UCSD-AML1 (cell line): ENCODE measurements around the gene AKAP5.

ENCODE experiments used
- DNase-seq: peaks from one replicate; lab custom pipeline; 2025; ENCODE audit not compliant: unreplicated experiment; lab: John Stamatoyannopoulos, UW

AKAP5 gene

GRCh38 chr14:64459405-64460136 lies 5.7 kb upstream of the AKAP5 start:
- no peak for DNase-seq

GRCh38 chr14:64461221-64461620 lies 4.1 kb upstream of the AKAP5 start:
- DNase-seq, result no peak

GRCh38 chr14:64463195-64463594 lies 2.1 kb upstream of the AKAP5 start:
- DNase-seq, result no peak

DNA sequence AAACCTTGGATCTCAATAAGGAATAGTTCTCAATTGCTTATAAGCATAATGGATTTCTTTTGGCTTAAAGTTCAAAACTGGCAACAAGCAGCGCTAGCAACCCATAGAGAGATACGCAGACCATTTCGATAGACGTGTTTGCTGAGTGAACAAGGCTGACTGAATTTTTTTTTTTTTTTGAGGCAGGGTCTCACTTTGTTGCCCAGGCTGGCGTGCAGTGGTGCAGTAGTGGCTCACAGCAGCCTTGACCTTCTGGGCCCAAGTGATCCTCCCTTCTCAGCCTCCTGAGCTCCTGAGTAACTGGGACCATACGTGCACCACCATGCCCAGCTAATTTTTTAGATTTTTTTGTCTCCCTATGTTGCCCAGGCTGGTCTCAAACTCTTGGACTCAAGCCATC lies 1.4 kb upstream of the AKAP5 start:
- DNase-seq, result no peak

- DNase-seq, result no peak
Observed at GRCh38 chr14:64464651-64465050, 648 bp upstream of the AKAP5 start.

GRCh38 chr14:64465831-64466554 lies 694 bp downstream of the AKAP5 start:
- no peak for DNase-seq

- no peak for DNase-seq
Observed at GRCh38 chr14:64467101-64467500, 1.8 kb downstream of the AKAP5 start.

DNA sequence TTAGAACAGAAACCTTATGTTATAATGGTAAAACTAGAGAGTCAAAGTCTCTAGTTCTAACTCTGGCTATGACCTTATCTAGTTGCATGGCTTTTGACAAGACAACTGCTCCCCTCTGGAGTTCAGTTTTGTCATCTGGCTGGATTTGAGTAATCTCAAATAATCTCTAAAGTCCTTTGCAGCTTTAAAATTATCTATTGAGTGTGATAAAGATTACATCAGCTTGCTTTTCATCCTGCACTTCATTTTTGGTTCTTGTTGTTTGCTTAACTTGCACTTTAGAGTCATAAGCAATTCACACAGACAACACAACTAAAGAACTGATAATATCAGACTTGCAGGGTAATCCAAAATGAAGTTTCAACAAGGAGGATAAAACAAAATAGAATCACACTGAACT lies 2.3 kb downstream of the AKAP5 start:
- no peak for DNase-seq

- DNase-seq, result no peak
Observed at GRCh38 chr14:64468451-64468850, 3.2 kb downstream of the AKAP5 start.

GRCh38 chr14:64474041-64474440 lies 8.7 kb downstream of the AKAP5 start:
- no peak for DNase-seq

- DNase-seq, result no peak
Observed at GRCh38 chr14:64474698-64475097, 9.4 kb downstream of the AKAP5 start.

- DNase-seq, result no peak
Observed at GRCh38 chr14:64475585-64476273, 10.4 kb downstream of the AKAP5 start.

DNA sequence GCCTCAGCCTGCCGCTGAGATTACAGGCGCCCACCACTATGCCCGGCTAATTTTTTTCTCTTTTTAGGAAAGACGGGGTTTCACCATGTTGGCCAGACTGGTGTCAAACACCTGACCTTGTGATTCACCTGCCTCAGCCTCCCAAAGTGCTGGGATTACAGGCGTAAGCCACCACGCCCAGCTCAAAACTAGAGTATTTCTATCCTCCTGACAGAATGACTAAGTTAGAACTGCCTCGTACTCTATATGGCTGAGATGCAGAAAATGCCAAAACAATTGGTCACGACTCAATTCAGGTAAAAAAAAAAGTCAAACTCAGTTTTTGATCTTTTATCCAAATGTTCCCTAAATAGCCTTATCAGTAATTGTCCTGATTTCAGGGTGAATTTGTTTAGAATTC lies 11.1 kb downstream of the AKAP5 start:
- no peak for DNase-seq

DNA sequence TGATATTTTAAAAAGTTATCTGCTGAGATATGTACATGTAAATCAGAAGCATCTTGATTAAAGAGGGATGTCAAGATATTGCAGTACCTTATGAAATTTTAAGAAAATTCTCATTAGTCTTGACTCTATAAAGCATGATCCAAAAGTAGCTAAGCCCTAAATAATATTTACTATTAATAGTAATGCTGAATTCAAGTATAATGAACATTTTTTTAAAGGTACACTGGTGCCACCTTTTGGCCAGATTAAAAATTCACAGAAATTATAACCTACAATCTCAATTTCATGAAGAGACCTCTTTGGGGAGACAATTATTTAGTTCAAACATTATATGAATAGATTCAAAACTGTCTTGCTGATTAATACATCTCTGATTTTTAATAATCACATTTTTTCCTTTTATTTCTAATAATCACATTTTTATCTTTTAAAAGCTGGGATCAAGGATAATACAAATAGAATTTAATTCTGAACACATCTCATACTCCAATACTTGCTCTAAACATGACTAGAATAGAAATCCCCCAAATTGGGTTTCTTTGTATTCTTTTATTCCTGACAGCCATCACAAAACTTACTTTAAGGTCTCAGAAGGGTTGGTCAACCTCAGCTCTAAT lies 13.4 kb downstream of the AKAP5 start:
- no peak for DNase-seq

GRCh38 chr14:64488590-64489099 lies 23.3 kb downstream of the AKAP5 start:
- no peak for DNase-seq

- no peak for DNase-seq
Observed at GRCh38 chr14:64491637-64492036, 26.3 kb downstream of the AKAP5 start.

DNA sequence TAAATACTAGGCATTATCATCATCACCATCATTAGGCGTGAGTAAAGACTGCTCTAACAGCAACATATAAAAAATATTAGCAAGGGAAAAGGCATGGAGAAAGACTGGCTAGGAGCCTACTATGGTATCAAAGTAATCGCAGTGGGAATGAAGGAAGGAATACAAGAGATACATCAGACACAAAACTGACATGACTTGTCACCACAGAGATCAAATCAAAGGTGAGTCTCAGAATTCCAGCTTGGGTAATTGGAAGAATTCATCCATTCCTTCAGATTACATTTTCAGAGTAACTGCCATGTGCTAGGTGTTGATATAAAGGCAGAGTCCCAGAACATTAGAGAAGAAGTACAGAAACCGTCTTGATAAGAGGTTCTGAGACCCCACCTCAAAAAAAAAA lies 28.2 kb downstream of the AKAP5 start:
- no peak for DNase-seq

DNA sequence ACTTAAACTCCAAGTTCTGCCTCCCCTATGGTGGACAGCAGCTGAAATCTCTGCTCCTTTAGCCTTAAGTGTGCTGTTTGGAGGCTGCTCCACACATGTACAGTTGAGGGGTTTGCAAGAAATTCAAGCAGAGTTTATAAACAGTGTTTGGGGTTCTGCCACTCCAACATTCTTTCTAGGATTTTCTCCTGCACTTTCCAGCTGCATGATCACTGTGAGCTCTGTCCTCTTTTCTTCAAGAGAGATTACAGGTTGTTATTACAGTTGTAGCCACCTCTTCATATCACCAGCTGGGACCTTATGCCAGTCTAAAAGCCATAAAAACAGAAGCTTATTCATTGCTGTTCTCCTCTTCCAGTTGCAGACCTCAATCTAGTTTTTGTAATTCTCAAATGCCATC lies 30.0 kb downstream of the AKAP5 start:
- no peak for DNase-seq

- DNase-seq, result no peak
Observed at GRCh38 chr14:64496764-64497163, 31.5 kb downstream of the AKAP5 start.

DNA sequence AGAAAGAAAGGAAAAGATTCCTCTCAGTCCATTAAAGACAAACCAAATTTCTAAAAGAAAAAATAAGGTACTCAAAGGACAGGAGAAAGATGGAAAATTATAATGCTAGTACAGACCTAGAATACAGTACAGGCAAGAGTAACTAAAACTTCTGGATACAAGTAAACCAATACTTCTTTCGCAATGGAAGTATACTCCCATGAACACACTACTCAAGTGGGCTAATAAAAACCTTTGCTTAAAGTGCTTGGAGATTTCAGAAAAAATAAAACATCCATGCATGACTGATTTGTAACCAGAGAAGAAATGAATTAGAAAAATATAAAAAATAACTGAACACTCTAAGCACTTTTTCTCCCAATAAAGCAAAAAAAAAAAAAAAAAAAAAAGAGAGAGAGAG lies 34.8 kb downstream of the AKAP5 start:
- no peak for DNase-seq

GRCh38 chr14:64501411-64502171 lies 36.3 kb downstream of the AKAP5 start:
- DNase-seq, result peak; percentile 25
